GM18526 (cell line): Measurements from ENCODE around the gene SCRG1.

Experiments
- POLR2A ChIP-seq: IDR thresholded peaks from 3 replicates; pipeline ENCODE4 v1.6.1; 2011; ENCODE audit not compliant: insufficient read length; ENCODE audit errors: extremely low read depth

The SCRG1 gene

GRCh38 chr4:173415885-173416653 is 17.2 kb upstream of the SCRG1 start:
- TF ChIP-seq POLR2A = no peak

GRCh38 chr4:173415092-173415491 is 16.2 kb upstream of the SCRG1 start:
- TF ChIP-seq POLR2A = no peak

- no peak for TF ChIP-seq POLR2A
Measured at GRCh38 chr4:173414456-173414855, 15.5 kb upstream of the SCRG1 start.

- no peak for TF ChIP-seq POLR2A
Measured at GRCh38 chr4:173413036-173413435, 14.1 kb upstream of the SCRG1 start.

GRCh38 chr4:173411106-173411693 is 12.3 kb upstream of the SCRG1 start:
- no peak for TF ChIP-seq POLR2A

- TF ChIP-seq POLR2A = no peak
Measured at GRCh38 chr4:173410079-173410478, 11.2 kb upstream of the SCRG1 start.

- no peak for TF ChIP-seq POLR2A
Measured at GRCh38 chr4:173405840-173406606, 7.1 kb upstream of the SCRG1 start.

- TF ChIP-seq POLR2A = no peak
Measured at GRCh38 chr4:173404296-173404865, 5.5 kb upstream of the SCRG1 start.

GRCh38 chr4:173403051-173403450 is 4.1 kb upstream of the SCRG1 start:
- no peak for TF ChIP-seq POLR2A

- TF ChIP-seq POLR2A = no peak
Measured at GRCh38 chr4:173401063-173401462, 2.1 kb upstream of the SCRG1 start.

- TF ChIP-seq POLR2A = no peak
Measured at GRCh38 chr4:173398220-173398619, 696 bp downstream of the SCRG1 start.

GRCh38 chr4:173397604-173398003 is 1.3 kb downstream of the SCRG1 start:
- no peak for TF ChIP-seq POLR2A

GRCh38 chr4:173391701-173392100 is 7.2 kb downstream of the SCRG1 start:
- no peak for TF ChIP-seq POLR2A

- no peak for TF ChIP-seq POLR2A
Measured at GRCh38 chr4:173386751-173387150, 12.2 kb downstream of the SCRG1 start.

GRCh38 chr4:173382349-173382748 is 16.6 kb downstream of the SCRG1 start:
- no peak for TF ChIP-seq POLR2A

- TF ChIP-seq POLR2A = no peak
Measured at GRCh38 chr4:173381610-173382009, 17.3 kb downstream of the SCRG1 start.

GRCh38 chr4:173380987-173381386 is 17.9 kb downstream of the SCRG1 start:
- no peak for TF ChIP-seq POLR2A
